OCI-LY1 (cell line): ENCODE results near the gene METTL1.

Experiments used
- H2AFZ ChIP-seq: fragments of 200-600 bp; sonication (generic), shearing (Covaris generic); 2 replicates; pipeline ENCODE4 v1.6.0; 2014; ENCODE audit warnings: antibody characterized with exemption, mild to moderate bottlenecking, low read length
- H3F3A ChIP-seq: fragments of 200-600 bp; sonication (generic), shearing (Covaris generic); 2 replicates; pipeline ENCODE4 v1.6.0; 2014; ENCODE audit warnings: mild to moderate bottlenecking, antibody characterized with exemption, low read length, moderate library complexity; ENCODE audit not compliant: insufficient read depth
- H3K27ac ChIP-seq: fragments of 200-600 bp; sonication (generic); 2 replicates; pipeline ENCODE4 v1.5.1; 2014; ENCODE audit warnings: low read length, mixed run types, mild to moderate bottlenecking, low read depth; ENCODE audit not compliant: poor library complexity, severe bottlenecking
- H3K27me3 ChIP-seq: fragments of 200-600 bp; sonication (generic); 2 replicates; pipeline ENCODE4 v1.6.0; 2014; ENCODE audit warnings: antibody characterized with exemption, mild to moderate bottlenecking, low read length, moderate library complexity; ENCODE audit not compliant: insufficient read depth
- H3K36me3 ChIP-seq: fragments of 200-600 bp; sonication (generic); 2 replicates; pipeline ENCODE4 v1.6.1; 2014; ENCODE audit warnings: mild to moderate bottlenecking, antibody characterized with exemption, low read length, moderate library complexity, mixed read lengths; ENCODE audit not compliant: insufficient read depth
- H3K4me1 ChIP-seq: fragments of 200-600 bp; sonication (generic); 2 replicates; pipeline ENCODE4 v1.5.1; 2014; ENCODE audit warnings: mild to moderate bottlenecking, low read length, moderate library complexity; ENCODE audit not compliant: insufficient read depth, severe bottlenecking
- H3K4me2 ChIP-seq: fragments of 200-600 bp; sonication (generic), shearing (Covaris generic); 2 replicates; pipeline ENCODE4 v1.6.1; 2014; ENCODE audit warnings: low read length
- H3K4me3 ChIP-seq: fragments of 200-600 bp; sonication (generic); 2 replicates; pipeline ENCODE4 v1.5.1; 2014; ENCODE audit warnings: low read length, low read depth, mild to moderate bottlenecking, mixed read lengths; ENCODE audit not compliant: poor library complexity, severe bottlenecking
- H3K79me2 ChIP-seq: fragments of 200-600 bp; shearing (Covaris generic); 2 replicates; pipeline ENCODE4 v1.6.1; 2016; ENCODE audit warnings: mixed run types, low read length, mixed read lengths; ENCODE audit not compliant: insufficient read depth
- H3K9ac ChIP-seq: fragments of 200-600 bp; sonication (generic), shearing (Covaris generic); 2 replicates; pipeline ENCODE4 v1.6.1; 2014; ENCODE audit warnings: mild to moderate bottlenecking, low read length, mixed read lengths
- H3K9me2 ChIP-seq: fragments of 200-600 bp; sonication (generic), shearing (Covaris generic); 2 replicates; pipeline ENCODE4 v1.6.1; 2014; ENCODE audit warnings: low read depth, mild to moderate bottlenecking, low read length, mixed read lengths
- H3K9me3 ChIP-seq: fragments of 200-600 bp; shearing (Covaris generic); 2 replicates; pipeline ENCODE4 v1.6.1; 2014; ENCODE audit warnings: low read length, mixed read lengths
- H4K20me1 ChIP-seq: fragments of 200-600 bp; sonication (generic), shearing (Covaris generic); 2 replicates; pipeline ENCODE4 v1.6.0; 2016; ENCODE audit warnings: mild to moderate bottlenecking, low read length; ENCODE audit not compliant: insufficient read depth
- CTCF ChIP-seq: fragments of 200-600 bp; sonication (generic), shearing (Covaris generic); IDR thresholded peaks from 2 replicates; pipeline ENCODE4 v1.5.1; 2017; ENCODE audit warnings: mild to moderate bottlenecking, antibody characterized with exemption, low read length, moderate library complexity, mixed read lengths
- EZH2 ChIP-seq: fragments of 200-600 bp; sonication (generic), shearing (Covaris generic); IDR thresholded peaks from 2 replicates; pipeline ENCODE4 v1.8.0; 2017; ENCODE audit warnings: borderline replicate concordance, mixed run types, mild to moderate bottlenecking, antibody characterized with exemption, low read length, moderate library complexity, mixed read lengths

METTL1 gene

GRCh38 chr12:57735198-57735855 is 36.6 kb downstream of the METTL1 start:
- Histone ChIP-seq H3K4me3 (no peak overlapping the region), H3K79me2 (no peaks in the 10 kb centered on the region)

GRCh38 chr12:57734591-57734990 is 37.3 kb downstream of the METTL1 start:
- no peak for TF ChIP-seq CTCF
- no peak for TF ChIP-seq EZH2
- Histone ChIP-seq H3F3A (no peaks in the 10 kb centered on the region), H3K9ac (no peak overlapping the region), H3K36me3 (peaks cover 33% of the 10 kb centered on the region), H3K4me3 (no peak overlapping the region), H3K9me3 (no peaks in the 10 kb centered on the region), H3K4me1 (peaks cover 4% of the 10 kb centered on the region), H2AFZ (no peak overlapping the region), H3K27ac (no peak overlapping the region), H3K79me2 (no peaks in the 10 kb centered on the region), H4K20me1 (no peaks in the 10 kb centered on the region), H3K9me2 (no peaks in the 10 kb centered on the region), H3K27me3 (no peaks in the 10 kb centered on the region), H3K4me2 (no peak overlapping the region)

More at GRCh38 chr12:57735198-57735855, 36.6 kb downstream of the METTL1 start:
- Histone ChIP-seq H3K9me2 (no peaks in the 10 kb centered on the region), H3K9me3 (no peaks in the 10 kb centered on the region), H4K20me1 (no peaks in the 10 kb centered on the region), H3K27ac (no peak overlapping the region), H2AFZ (no peak overlapping the region), H3K27me3 (no peaks in the 10 kb centered on the region), H3F3A (no peaks in the 10 kb centered on the region), H3K9ac (no peak overlapping the region), H3K36me3 (peaks cover 28% of the 10 kb centered on the region; the same call in 1 of the 2 replicates), H3K4me1 (peaks cover 12% of the 10 kb centered on the region), H3K4me2 (no peak overlapping the region)
- TF ChIP-seq CTCF: no peak

GRCh38 chr12:57733928-57734327 is 38.0 kb downstream of the METTL1 start:
- Histone ChIP-seq H3F3A (no peaks in the 10 kb centered on the region), H3K9me3 (no peaks in the 10 kb centered on the region), H3K4me2 (no peak overlapping the region), H3K9ac (no peak overlapping the region), H3K27me3 (no peaks in the 10 kb centered on the region), H3K4me3 (no peak overlapping the region), H4K20me1 (no peaks in the 10 kb centered on the region), H3K36me3 (peaks cover 36% of the 10 kb centered on the region), H3K9me2 (no peaks in the 10 kb centered on the region), H3K27ac (no peak overlapping the region), H3K4me1 (no peaks in the 10 kb centered on the region), H3K79me2 (no peaks in the 10 kb centered on the region), H2AFZ (no peak overlapping the region)
- TF ChIP-seq EZH2: no peak
- TF ChIP-seq CTCF: no peak
